Erythroblast (primary cell): Measurements from ENCODE around the gene FCRL3.
"Not testable (repeated sequence)": the region's sequence is repeated elsewhere in the genome, so short reads cannot be mapped to it uniquely, and the experiment has no call there.

ENCODE experiments used
- GATA1 ChIP-seq: IDR thresholded peaks from 2 replicates; pipeline ENCODE4 v1.6.1; 2011; ENCODE audit warnings: low read depth, mild to moderate bottlenecking, control low read depth, low read length, moderate library complexity
- POLR2A ChIP-seq: IDR thresholded peaks from 2 replicates; pipeline ENCODE4 v1.6.1; 2011; ENCODE audit warnings: mild to moderate bottlenecking, low read length

GRCh38 chr1:157735991-157736390, 35.4 kb upstream of the FCRL3 start:
- not testable (repeated sequence) for TF ChIP-seq POLR2A, GATA1
